HCT116 (cell line): ENCODE measurements around the gene GARNL3. TPM values are rescaled to one million over a fixed set of nuclear protein-coding genes. Genes with fewer than 3 reads are reported as not detected.

Experiments used
- ATAC-seq: fragments of 200-7000 bp; cut with Tn5 transposase; 2 replicates; pipeline ENCODE4 v1.9.1; 2020; ENCODE audit warnings: mild to moderate bottlenecking, moderate library complexity
- BruUV-seq: library from RNA; stranded (reverse); fragments of 400-500 nt; replicated peaks from 2 replicates; lab custom pipeline; 2021; lab: Mats Ljungman, UMichigan
- CTCF ChIA-PET: fragments of 300-600 bp; sonication (Branson Sonifier 250); formaldehyde crosslinking; loops from one replicate; lab custom pipeline; 2021; ENCODE audit warnings: antibody characterized with exemption; lab: Charles Lee
- POLR2A ChIA-PET: fragments of 300-600, 350-600 bp; sonication (Branson Sonifier 250); formaldehyde crosslinking; loops from one replicate; lab custom pipeline; 2021; ENCODE audit warnings: antibody characterized with exemption; lab: Charles Lee
- RAD21 ChIA-PET, 2 experiments: fragments of 300-600 bp; sonication (Branson Sonifier 250); formaldehyde crosslinking; loops; one replicate each; lab custom pipeline; 2023; ENCODE audit warnings: low total read pairs in 2 of 2; ENCODE audit not compliant: uncharacterized antibody in 2 of 2, unreplicated experiment in 2 of 2, low non-redundant PET in 1 of 2; lab: Charles Lee
- DNase-seq: peaks from one replicate; pipeline ENCODE4 v3.0.0-alpha.2; 2010; ENCODE audit warnings: low read depth, low spot score
- H2AFZ ChIP-seq: fragments of 200-600 bp; shearing (Covaris generic), sonication (generic); 2 replicates; pipeline ENCODE4 v1.6.1; 2017; ENCODE audit warnings: low read depth, mixed run types, mixed read lengths, antibody characterized with exemption, low read length; ENCODE audit not compliant: poor library complexity, severe bottlenecking
- H3K27ac ChIP-seq: 2 replicates; pipeline ENCODE4 v1.5.1; 2012; ENCODE audit warnings: low read depth, low read length
- H3K27me3 ChIP-seq: fragments of 200-600 bp; sonication (generic); 2 replicates; pipeline ENCODE4 v1.6.1; 2016; ENCODE audit warnings: mixed run types, low read length, mixed read lengths; ENCODE audit not compliant: insufficient read depth
- H3K36me3 ChIP-seq, 2 experiments: fragments of 200-500 bp in 1 of 2; fragments of 200-600 bp in 1 of 2; sonication (Bioruptor generic) in 1 of 2; sonication (generic) in 1 of 2; 2 replicates each; pipeline versions ENCODE4 v1.5.1 to v1.6.1; 2014 to 2016; ENCODE audit warnings: low read length in 2 of 2, inconsistent platforms in 1 of 2, mixed read lengths in 1 of 2, mixed run types in 1 of 2; ENCODE audit not compliant: insufficient read depth in 2 of 2, control insufficient read depth in 1 of 2
- H3K4me1 ChIP-seq, 2 experiments: fragments of 200-600 bp in 1 of 2; sonication (generic) in 1 of 2; 2 replicates each; pipeline versions ENCODE4 v1.5.1 to v1.6.1; 2012 to 2017; ENCODE audit warnings: low read length in 2 of 2, inconsistent platforms in 1 of 2, mild to moderate bottlenecking in 1 of 2, mixed read lengths in 1 of 2, mixed run types in 1 of 2, moderate library complexity in 1 of 2; ENCODE audit not compliant: insufficient read depth in 2 of 2, control insufficient read depth in 1 of 2
- H3K4me2 ChIP-seq: fragments of 200-600 bp; sonication (generic); 2 replicates; pipeline ENCODE4 v1.6.1; 2017; ENCODE audit warnings: mixed run types, low read length, mixed read lengths
- H3K4me3 ChIP-seq, 2 experiments: fragments of 200-600 bp in 1 of 2; sonication (generic) in 1 of 2; replicated peaks in 1 of 2; 2 replicates each; pipeline ENCODE4 v1.5.1; 2011 to 2016; ENCODE audit warnings: low read length in 2 of 2, control low read depth in 1 of 2, low read depth in 1 of 2, mild to moderate bottlenecking in 1 of 2, mixed read lengths in 1 of 2, mixed run types in 1 of 2
- H3K79me2 ChIP-seq: fragments of 200-600 bp; sonication (generic); 2 replicates; pipeline ENCODE4 v1.6.1; 2017; ENCODE audit warnings: mild to moderate bottlenecking, mixed run types, low read length, moderate library complexity, mixed read lengths; ENCODE audit not compliant: insufficient read depth
- H3K9ac ChIP-seq: fragments of 200-600 bp; sonication (generic); 2 replicates; pipeline ENCODE4 v1.6.1; 2016; ENCODE audit warnings: low read length, mixed read lengths
- H3K9me2 ChIP-seq: fragments of 200-600 bp; sonication (generic), shearing (Covaris generic); 2 replicates; pipeline ENCODE4 v1.6.1; 2017; ENCODE audit warnings: mixed run types, mild to moderate bottlenecking, moderate library complexity; ENCODE audit not compliant: insufficient read depth
- H3K9me3 ChIP-seq, 2 experiments: fragments of 200-500 bp in 1 of 2; fragments of 200-600 bp in 1 of 2; sonication (Bioruptor generic) in 1 of 2; sonication (generic) in 1 of 2; 2 replicates each; pipeline ENCODE4 v1.6.1; 2014 to 2017; ENCODE audit warnings: low read length in 2 of 2, mixed read lengths in 2 of 2, inconsistent platforms in 1 of 2, low read depth in 1 of 2, mild to moderate bottlenecking in 1 of 2, mixed run types in 1 of 2, moderate library complexity in 1 of 2; ENCODE audit not compliant: control insufficient read depth in 1 of 2, insufficient read depth in 1 of 2
- H4K20me1 ChIP-seq: fragments of 200-600 bp; sonication (generic), shearing (Covaris generic); 2 replicates; pipeline ENCODE4 v1.6.1; 2017; ENCODE audit warnings: mixed run types, mild to moderate bottlenecking, moderate library complexity; ENCODE audit not compliant: insufficient read depth
- ATF3 ChIP-seq: IDR thresholded peaks from 2 replicates; pipeline ENCODE4 v1.6.1; 2012
- EGR1 ChIP-seq: IDR thresholded peaks from 2 replicates; pipeline ENCODE4 v1.6.1; 2012; ENCODE audit warnings: low read depth
- ELF1 ChIP-seq: IDR thresholded peaks from 2 replicates; pipeline ENCODE4 v1.6.1; 2012; ENCODE audit warnings: low read depth, borderline replicate concordance
- EZH2 ChIP-seq: fragments of 200-600 bp; sonication (generic); IDR thresholded peaks from 2 replicates; pipeline ENCODE4 v1.6.1; 2017; ENCODE audit warnings: antibody characterized with exemption, mixed run types
- EZH2phosphoT487 ChIP-seq: fragments of 200-600 bp; IDR thresholded peaks from 2 replicates; pipeline ENCODE4 v1.6.1; 2018; ENCODE audit warnings: antibody characterized with exemption, borderline replicate concordance
- FOSL1 ChIP-seq: IDR thresholded peaks from 2 replicates; pipeline ENCODE4 v1.6.1; 2012; ENCODE audit warnings: low read depth
- JUND ChIP-seq: IDR thresholded peaks from 2 replicates; pipeline ENCODE4 v1.6.1; 2012
- RAD21 ChIP-seq: IDR thresholded peaks from 2 replicates; pipeline ENCODE4 v1.6.1; 2012; ENCODE audit warnings: low read depth, mild to moderate bottlenecking
- REST ChIP-seq: IDR thresholded peaks from 2 replicates; pipeline ENCODE4 v1.6.1; 2012; ENCODE audit warnings: low read depth
- SIN3A ChIP-seq: IDR thresholded peaks from 2 replicates; pipeline ENCODE4 v1.6.1; 2012; ENCODE audit warnings: low read depth
- SP1 ChIP-seq: IDR thresholded peaks from 2 replicates; pipeline ENCODE4 v1.6.1; 2012; ENCODE audit warnings: low read depth
- SRF ChIP-seq: IDR thresholded peaks from 2 replicates; pipeline ENCODE4 v1.6.1; 2012; ENCODE audit warnings: low read depth
- TCF7L2 ChIP-seq: IDR thresholded peaks from 2 replicates; pipeline ENCODE4 v1.7.0; 2011; ENCODE audit warnings: borderline replicate concordance, inconsistent platforms; ENCODE audit not compliant: insufficient read depth, insufficient read length; ENCODE audit errors: extremely low read depth
- YY1 ChIP-seq: IDR thresholded peaks from 2 replicates; pipeline ENCODE4 v1.6.1; 2011; ENCODE audit warnings: low read length, low read depth, moderate library complexity, mild to moderate bottlenecking; ENCODE audit not compliant: insufficient replicate concordance; ENCODE audit errors: extremely low read depth
- ZFX ChIP-seq: fragments of 450-650 bp; IDR thresholded peaks from 2 replicates; pipeline ENCODE4 v1.6.1; 2017
- intact Hi-C: fragments of 100-400 bp; cut with micrococcal nuclease; formaldehyde crosslinking; loops from 2 replicates; pipeline ENCODE4 v1.10.0; 2022
- total RNA-seq: library from RNA; stranded (reverse); gene quantifications from one replicate; pipeline ENCODE4 v1.2.1, GENCODE V29; 2021; ENCODE audit not compliant: unreplicated experiment

Gene GARNL3
- total RNA-seq, 1 experiment from 2014 or later: 8.8 TPM

GRCh38 chr9:127415141-127415540 lies 150.6 kb downstream of the GARNL3 start (continued):
- no peak for TF ChIP-seq EZH2phosphoT487
- no peak for TF ChIP-seq ELF1
- TF ChIP-seq, all 23 proteins: peak for 0

GRCh38 chr9:127415657-127416056 lies 151.1 kb downstream of the GARNL3 start:
- no peak for TF ChIP-seq ELF1
- TF ChIP-seq TCF7L2: no peak
- no peak for TF ChIP-seq SP1
- no peak for TF ChIP-seq FOSL1
- TF ChIP-seq SRF: no peak
- TF ChIP-seq EZH2: no peak
- TF ChIP-seq JUND: no peak
- no peak for TF ChIP-seq SIN3A
- TF ChIP-seq EGR1: no peak
- no peak for TF ChIP-seq EZH2phosphoT487
- no peak for TF ChIP-seq RAD21
- no peak for TF ChIP-seq YY1
- no peak for TF ChIP-seq ATF3
- TF ChIP-seq REST: no peak
- TF ChIP-seq ZFX: no peak
- BruUV-seq: no TSS peak
- Histone ChIP-seq H3K36me3 (no peaks in the 10 kb centered on the region), H4K20me1 (no peaks in the 10 kb centered on the region), H3K79me2 (no peaks in the 10 kb centered on the region), H3K9me3 (no peaks in the 10 kb centered on the region), H2AFZ (no peak overlapping the region), H3K4me3 (no peak overlapping the region), H3K27ac (no peak overlapping the region), H3K4me2 (no peak overlapping the region), H3K9me2 (no peaks in the 10 kb centered on the region), H3K4me1 (peaks cover 0 to 15% of the 10 kb centered on the region in 2 experiments; a peak in 1 of 4 replicates), H3K27me3 (no peaks in the 10 kb centered on the region), H3K9ac (no peak overlapping the region)
- intact Hi-C loops: no loop called here
- ATAC-seq: no peak
- DNase-seq: no peak
- CTCF ChIA-PET: no interaction called here
- RAD21 ChIA-PET: no interaction called here
- POLR2A ChIA-PET: interaction anchor here (0.7 kb wide), 1 partner anchor 9 kb away, joined by 3 read pairs; the partner anchor contains the start of gene ZNF79
